ENCODE data around the gene CDKAL1. TPM values are rescaled to one million over a fixed set of nuclear protein-coding genes. Genes with fewer than 3 reads are reported as not detected.

CDKAL1 gene
- total and polyA plus RNA-seq, 2 donors from 2014 or later = 4.6 to 20.2 TPM

- Histone ChIP-seq H3K36me3 (ENCODE audit: control insufficient read depth in 2 of 3, insufficient read depth in 3 of 3, low read length in 3 of 3) (no peaks in the 10 kb centered on the region), H3K4me1 (ENCODE audit: control insufficient read depth in 2 of 3, insufficient read depth in 2 of 3, low read depth in 1 of 3, low read length in 3 of 3) (peaks cover 0 to 3% (median 0%) of the 10 kb centered on the region in 3 donors), H3K4me3 (ENCODE audit: low read length in 3 of 3) (no peak overlapping the region), H3K9me3 (ENCODE audit: control insufficient read depth in 2 of 3, insufficient read depth in 1 of 3, low read length in 3 of 3) (no peaks in the 10 kb centered on the region), H3K9ac (ENCODE audit: low read length in 3 of 3) (no peak overlapping the region), H3K27ac (ENCODE audit: low read depth in 2 of 2, low read length in 2 of 2) (no peak overlapping the region), H3K27me3 (ENCODE audit: control insufficient read depth, insufficient read depth, low read length) (no peaks in the 10 kb centered on the region)
- DNase-seq (no peak), FAIRE-seq (no peak)
- intact Hi-C loops (cut with DNase I) = no loop called here
- no peak for TF ChIP-seq CTCF (IDR thresholded peaks at IDR 0.05; ENCODE audit: borderline replicate concordance, extremely low read depth, insufficient read depth)
Observed at GRCh38 chr6:20943040-20943627, 408.9 kb downstream of the CDKAL1 start.

DNA sequence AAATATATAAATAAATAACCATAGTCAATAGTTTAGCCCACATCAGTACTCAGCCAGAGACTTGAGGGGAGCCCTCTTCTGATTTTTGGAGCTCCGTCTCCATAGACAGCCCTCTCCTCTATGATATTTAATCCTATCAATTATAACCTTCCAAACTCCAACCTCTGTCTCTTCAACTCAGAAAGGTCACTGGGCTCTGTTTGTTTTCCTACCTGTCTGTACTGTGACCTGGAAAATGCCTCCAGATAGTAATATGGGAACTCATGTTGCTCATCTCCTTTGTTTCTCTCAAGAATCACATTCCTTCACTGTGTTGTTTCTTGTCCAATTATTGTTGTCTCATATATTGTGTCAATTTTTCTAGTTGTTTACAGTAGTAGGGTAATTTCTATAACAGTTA is 409.7 kb downstream of the CDKAL1 start:
- Histone ChIP-seq H3K4me3 (ENCODE audit: low read length in 3 of 3) (no peak overlapping the region), H3K9me3 (ENCODE audit: control insufficient read depth in 2 of 3, insufficient read depth in 1 of 3, low read length in 3 of 3) (no peaks in the 10 kb centered on the region), H3K9ac (ENCODE audit: low read length in 3 of 3) (no peak overlapping the region), H3K27me3 (ENCODE audit: control insufficient read depth, insufficient read depth, low read length) (no peaks in the 10 kb centered on the region), H3K4me1 (ENCODE audit: control insufficient read depth in 2 of 3, insufficient read depth in 2 of 3, low read depth in 1 of 3, low read length in 3 of 3) (peaks cover 0 to 1% (median 0%) of the 10 kb centered on the region in 3 donors), H3K36me3 (ENCODE audit: control insufficient read depth in 2 of 3, insufficient read depth in 3 of 3, low read length in 3 of 3) (no peaks in the 10 kb centered on the region), H3K27ac (ENCODE audit: low read depth in 2 of 2, low read length in 2 of 2) (no peak overlapping the region)
- intact Hi-C loops (cut with DNase I) = no loop called here
- TF ChIP-seq CTCF (IDR thresholded peaks at IDR 0.05; ENCODE audit: borderline replicate concordance, extremely low read depth, insufficient read depth) = no peak
- FAIRE-seq = no peak
- DNase-seq = no peak

DNA sequence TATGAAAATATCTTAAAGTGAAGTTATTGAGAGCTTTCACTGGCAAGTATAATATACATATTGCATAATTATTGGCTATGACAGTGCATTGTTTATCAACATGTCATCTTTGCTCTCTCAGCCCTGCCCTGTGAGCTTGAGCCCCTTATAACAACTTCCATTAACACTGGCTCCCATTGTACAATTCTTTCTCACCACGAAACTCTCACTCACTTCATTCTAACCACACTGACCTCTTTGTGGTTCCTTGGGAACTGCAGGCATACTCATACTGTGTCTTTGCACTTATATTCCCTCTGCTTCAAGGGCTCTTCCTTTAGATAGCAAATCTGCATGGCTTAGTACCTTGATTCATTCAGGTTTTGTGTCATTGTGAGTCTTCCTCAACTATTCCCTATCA is 411.8 kb downstream of the CDKAL1 start:
- H3K27ac ChIP-seq (ENCODE audit: low read depth in 2 of 2, low read length in 2 of 2) = no peak overlapping the region
- FAIRE-seq = no peak
- H3K27me3 ChIP-seq (ENCODE audit: control insufficient read depth, insufficient read depth, low read length) = no peaks in the 10 kb centered on the region
- no peaks in the 10 kb centered on the region for H3K9me3 ChIP-seq (ENCODE audit: control insufficient read depth in 2 of 3, insufficient read depth in 1 of 3, low read length in 3 of 3)
- no peaks in the 10 kb centered on the region for H3K36me3 ChIP-seq (ENCODE audit: control insufficient read depth in 2 of 3, insufficient read depth in 3 of 3, low read length in 3 of 3)
- H3K4me3 ChIP-seq (ENCODE audit: low read length in 3 of 3) = no peak overlapping the region
- intact Hi-C loops (cut with DNase I) = no loop called here
- no peaks in the 10 kb centered on the region for H3K4me1 ChIP-seq (ENCODE audit: control insufficient read depth in 2 of 3, insufficient read depth in 2 of 3, low read depth in 1 of 3, low read length in 3 of 3)
- H3K9ac ChIP-seq (ENCODE audit: low read length in 3 of 3) = no peak overlapping the region
- TF ChIP-seq CTCF (IDR thresholded peaks at IDR 0.05; ENCODE audit: borderline replicate concordance, extremely low read depth, insufficient read depth) = no peak
- no peak for DNase-seq

GRCh38 chr6:20946890-20947289 is 412.6 kb downstream of the CDKAL1 start:
- no peak overlapping the region for H3K27ac ChIP-seq (ENCODE audit: low read depth in 2 of 2, low read length in 2 of 2)
- H3K4me3 ChIP-seq (ENCODE audit: low read length in 3 of 3) = no peak overlapping the region
- no peak overlapping the region for H3K9ac ChIP-seq (ENCODE audit: low read length in 3 of 3)
- H3K36me3 ChIP-seq (ENCODE audit: control insufficient read depth in 2 of 3, insufficient read depth in 3 of 3, low read length in 3 of 3) = no peaks in the 10 kb centered on the region
- no peak for FAIRE-seq
- intact Hi-C loops (cut with DNase I) = no loop called here
- TF ChIP-seq CTCF (IDR thresholded peaks at IDR 0.05; ENCODE audit: borderline replicate concordance, extremely low read depth, insufficient read depth) = no peak
- no peak for DNase-seq
- no peaks in the 10 kb centered on the region for H3K9me3 ChIP-seq (ENCODE audit: control insufficient read depth in 2 of 3, insufficient read depth in 1 of 3, low read length in 3 of 3)
- no peaks in the 10 kb centered on the region for H3K27me3 ChIP-seq (ENCODE audit: control insufficient read depth, insufficient read depth, low read length)
- H3K4me1 ChIP-seq (ENCODE audit: control insufficient read depth in 2 of 3, insufficient read depth in 2 of 3, low read depth in 1 of 3, low read length in 3 of 3) = no peaks in the 10 kb centered on the region

Measured in kidney (tissue), 14 donors.